HUDEP-2 (cell line): ENCODE measurements around the gene BOLA3.
A peak's percentile ranks its signal among the peaks of the same experiment; 100 is the strongest.
"Not testable (repeated sequence)": the region's sequence is repeated elsewhere in the genome, so short reads cannot be mapped to it uniquely, and the experiment has no call there.

Source experiments
- DNase-seq, 76 experiments: peaks; one replicate each; lab custom pipeline; 2025; ENCODE audit not compliant: unreplicated experiment in 76 of 76; lab: John Stamatoyannopoulos, UW

BOLA3 gene

DNA sequence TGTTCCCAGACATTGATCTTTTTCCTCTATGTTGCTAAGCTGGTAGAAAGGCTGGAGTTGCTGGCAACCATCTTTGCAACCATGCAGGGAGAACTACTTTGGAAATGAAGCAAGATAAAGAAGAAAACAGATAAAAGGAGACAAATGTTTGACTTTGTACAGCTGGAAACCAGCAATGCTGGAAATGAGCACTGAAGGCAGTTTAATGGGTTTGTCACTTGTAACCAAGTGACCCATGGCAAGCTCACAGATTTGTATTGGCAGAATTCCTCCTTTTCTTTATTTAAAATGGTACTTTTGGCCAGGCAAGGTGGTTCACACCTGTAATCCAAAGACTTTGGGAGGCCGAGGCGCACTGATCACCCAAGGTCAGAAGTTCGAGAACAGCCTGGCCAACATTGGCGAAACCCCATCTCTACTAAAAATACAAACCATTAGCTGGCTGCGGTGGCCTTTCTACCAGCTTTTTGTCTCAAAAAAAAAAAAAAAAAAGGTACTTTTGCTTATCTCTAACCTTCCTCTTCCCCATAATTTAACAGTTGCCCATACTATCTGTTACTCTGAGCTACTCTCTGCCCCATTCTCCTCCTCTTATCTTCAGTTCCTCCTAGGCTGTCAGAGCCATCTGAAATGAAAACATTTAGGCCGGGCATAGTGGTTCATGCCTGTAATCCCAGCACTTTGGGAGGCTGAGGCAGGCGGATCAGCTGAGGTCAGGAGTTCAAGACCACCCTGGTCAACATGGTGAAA, 2.0 kb upstream of the BOLA3 start:
- peak in 20 of 76 experiments; percentile 6 to 60 (median 31) for DNase-seq

DNA sequence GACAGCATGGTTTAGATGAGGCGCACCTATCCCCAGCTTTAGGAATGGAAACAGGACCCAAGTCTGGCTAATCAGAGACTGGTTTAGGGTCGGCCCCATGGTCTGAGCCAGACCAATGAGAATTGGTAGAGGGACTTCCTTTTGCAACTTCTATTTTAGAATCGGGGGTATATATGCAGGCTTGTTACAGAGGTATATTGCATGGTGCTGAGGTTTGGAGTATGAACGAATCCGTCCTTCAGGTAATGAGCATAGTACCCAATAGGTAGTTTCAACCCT, 1.5 kb upstream of the BOLA3 start:
- peak in 4 of 76 experiments; percentile 7 to 22 (median 15) for DNase-seq

DNA sequence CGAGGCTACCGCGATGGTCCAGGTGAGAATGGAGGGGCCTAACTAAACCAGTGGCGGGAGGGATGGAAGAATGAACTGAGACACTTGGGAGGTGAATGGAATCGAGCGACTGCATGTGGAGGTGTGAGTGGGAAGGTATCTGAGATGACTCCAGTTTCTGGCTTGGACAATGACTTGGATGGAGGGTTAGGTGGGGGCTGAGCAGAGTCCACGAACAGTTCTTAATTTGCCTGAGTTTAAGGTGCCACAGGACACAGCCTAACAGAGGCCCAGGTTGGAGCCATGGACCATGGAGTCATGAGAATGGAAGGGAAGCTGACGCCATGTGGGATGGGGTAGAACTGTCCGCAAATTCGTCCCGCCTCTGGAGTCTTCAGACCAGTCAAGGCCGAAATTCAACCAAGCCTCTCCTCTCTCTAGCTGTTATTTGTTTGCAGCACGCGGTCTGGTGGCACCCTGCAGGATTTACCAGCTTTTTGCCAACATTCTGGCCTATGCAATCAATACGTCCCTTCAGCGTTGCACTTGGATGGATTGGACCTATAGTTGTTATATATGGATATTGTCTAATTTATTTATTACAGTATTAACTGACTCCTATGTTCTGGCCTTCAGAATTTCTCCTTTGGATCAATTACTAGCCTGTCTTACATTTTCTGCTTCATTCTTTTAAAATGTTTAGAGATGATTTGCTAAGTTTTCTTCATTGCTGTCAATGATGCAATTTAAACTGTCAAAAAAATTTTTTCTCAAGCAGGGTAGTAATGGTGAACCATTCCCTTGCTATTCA, 940 bp upstream of the BOLA3 start:
- peak in 6 of 76 experiments; percentile 3 to 26 (median 10) for DNase-seq

DNA sequence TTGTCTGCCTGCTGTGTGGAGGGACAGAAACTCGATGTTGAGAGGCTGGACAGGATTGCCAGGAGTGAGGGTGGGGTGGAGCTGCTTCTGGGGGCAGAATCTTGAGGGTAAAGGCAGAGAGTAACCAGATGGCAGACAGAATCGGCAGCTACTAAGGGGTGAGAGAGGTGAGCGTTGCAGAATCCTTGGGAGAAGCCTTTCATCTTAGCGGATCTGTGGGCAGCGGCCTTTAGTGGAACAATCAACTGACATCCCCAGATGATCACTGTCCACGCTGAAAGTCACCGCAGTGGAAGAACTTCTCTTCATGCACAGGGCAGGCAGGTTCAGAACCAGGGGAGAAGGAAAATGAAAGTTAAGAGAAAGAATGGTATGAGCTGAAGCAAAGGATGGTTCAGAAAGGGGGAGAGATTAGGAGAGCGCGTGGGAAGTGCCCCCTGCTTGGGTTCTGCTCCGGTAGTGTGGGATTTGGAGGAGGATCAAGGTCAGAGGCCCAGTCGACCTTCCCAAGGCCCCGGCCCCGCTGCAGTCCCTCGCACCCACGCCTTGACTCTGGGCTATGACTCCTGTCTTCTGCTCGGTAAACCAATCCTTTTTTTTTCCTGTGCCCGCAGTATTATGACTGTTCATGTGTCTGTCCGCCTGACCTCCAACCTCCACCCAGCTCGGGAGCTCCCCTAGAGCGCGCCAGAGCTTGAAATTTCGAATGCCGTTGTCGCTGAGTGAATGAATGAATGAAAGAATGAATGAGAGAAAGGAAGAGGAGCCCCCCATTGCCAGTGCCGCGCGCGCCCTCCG, 584 bp downstream of the BOLA3 start:
- DNase-seq: peak in 13 of 76 experiments; percentile 39 to 64 (median 49)

DNA sequence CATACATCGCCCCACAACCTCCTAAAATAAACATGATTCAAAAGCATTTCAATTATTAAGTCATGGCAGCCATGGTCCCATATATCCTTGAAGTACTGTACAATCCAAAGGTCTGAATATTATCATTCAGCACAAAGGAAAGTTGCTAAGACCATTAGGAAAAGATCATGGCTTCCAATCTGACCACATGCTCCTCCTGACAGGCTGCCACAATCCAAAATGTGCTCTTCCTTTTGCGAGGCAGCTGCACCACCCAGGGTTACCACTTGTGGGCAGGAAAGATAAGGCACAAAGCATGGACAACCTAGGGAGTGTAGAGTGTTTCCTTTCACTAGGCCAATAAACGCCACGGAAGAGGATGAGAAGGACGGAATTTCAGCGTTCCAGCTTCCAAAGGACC, 5.4 kb downstream of the BOLA3 start:
- DNase-seq: peak in 42 of 76 experiments; percentile 10 to 60 (median 33)

DNA sequence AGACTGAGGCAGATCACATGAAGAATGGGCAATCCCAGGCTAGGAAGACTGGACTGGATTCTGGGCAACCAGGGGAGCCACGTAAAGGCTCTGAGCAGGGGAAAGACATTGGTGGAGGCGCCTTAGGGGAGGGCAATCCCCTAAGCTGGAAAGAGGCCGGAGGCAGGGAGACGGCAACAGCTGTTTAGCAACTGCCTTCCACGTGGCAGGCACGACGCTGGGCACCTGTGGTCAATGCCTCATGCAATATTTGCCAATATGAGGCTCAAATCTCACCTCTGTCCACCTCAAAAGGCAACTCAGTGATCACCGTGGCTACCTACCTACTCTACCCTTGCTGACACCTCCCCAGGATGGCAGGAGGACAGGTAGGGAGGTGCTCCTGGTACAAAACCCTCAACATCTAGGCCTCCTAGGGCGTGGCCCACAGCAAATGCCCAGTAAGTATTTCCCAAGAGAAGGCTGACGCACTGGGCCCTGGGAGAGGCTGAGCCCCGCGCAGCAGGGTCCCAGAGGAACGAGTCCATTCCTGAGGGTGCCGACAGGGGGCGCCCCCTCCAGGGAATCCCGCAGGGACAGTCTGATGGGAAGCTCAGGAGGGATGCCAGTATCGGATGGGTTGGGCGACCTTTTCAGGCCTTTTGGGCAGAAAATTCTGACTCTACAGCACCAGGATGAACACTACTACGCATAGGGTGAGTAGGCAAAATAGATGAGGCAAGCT, 8.9 kb downstream of the BOLA3 start:
- no peak for DNase-seq

DNA sequence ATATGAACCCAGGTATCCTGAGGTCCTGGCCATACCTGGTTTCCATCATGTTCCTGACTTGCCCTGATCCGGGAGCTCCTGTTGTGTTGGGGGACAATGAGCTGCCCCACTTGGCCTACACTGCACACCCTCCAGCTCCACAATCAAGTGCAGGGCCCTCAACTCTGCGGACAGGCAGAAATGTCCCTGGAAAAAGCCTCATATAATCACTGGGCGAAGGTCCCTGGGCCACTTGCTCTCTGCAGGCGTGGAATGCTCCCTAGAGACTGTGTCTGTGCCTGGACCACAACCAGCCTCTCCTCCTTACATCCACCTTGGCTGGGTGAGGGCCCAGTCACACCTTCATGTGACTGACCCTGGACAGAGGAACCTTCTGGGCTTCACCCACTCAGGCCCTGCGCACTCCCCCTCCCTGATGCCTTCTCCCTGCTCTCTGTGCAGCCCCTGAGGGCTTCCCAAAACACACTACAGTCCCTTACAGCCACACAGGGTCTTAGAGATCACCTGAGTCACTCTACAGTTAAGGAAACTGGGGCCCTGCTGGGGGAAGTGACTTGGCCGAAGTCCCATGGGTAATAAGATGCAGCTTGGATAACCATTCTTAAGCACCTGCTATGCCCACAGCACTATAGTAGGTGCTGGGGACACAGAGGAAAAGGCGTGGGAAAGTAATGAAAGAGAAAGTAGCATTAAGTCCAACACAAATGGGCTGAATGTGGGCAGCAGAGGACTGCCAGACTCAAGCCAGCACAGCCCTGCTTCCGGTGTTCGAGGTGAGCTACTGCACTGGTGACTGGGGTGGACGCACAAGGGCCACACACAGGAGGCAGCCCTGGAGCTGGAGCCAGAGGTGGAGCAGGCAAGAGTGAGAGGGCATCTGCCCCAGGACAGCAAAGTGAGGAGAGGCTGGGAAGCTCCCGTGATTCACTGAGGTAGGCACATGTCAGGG, 9.8 kb downstream of the BOLA3 start:
- peak in 1 of 76 experiments; percentile 12 for DNase-seq

DNA sequence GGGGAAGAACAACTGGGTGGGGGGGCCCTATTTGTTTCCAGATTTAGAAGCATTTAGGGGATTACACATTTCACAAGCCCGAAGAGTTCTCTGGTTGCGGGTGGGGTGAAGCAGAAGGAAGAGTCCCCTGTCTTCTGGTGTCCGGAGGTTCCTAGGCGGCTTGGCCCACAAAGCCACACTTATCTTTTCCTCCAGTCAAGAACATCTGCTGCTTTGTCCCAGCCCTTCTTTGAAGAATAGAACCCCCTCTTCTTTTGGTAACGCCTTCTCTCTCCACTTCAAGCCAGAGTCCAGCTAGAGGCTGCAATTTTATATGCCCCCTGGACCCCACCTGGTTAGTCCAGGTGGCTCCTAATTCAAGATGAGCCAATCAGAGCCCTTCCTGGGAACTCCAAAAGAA, 15.8 kb downstream of the BOLA3 start:
- DNase-seq: peak in 65 of 76 experiments; percentile 12 to 79 (median 44)

DNA sequence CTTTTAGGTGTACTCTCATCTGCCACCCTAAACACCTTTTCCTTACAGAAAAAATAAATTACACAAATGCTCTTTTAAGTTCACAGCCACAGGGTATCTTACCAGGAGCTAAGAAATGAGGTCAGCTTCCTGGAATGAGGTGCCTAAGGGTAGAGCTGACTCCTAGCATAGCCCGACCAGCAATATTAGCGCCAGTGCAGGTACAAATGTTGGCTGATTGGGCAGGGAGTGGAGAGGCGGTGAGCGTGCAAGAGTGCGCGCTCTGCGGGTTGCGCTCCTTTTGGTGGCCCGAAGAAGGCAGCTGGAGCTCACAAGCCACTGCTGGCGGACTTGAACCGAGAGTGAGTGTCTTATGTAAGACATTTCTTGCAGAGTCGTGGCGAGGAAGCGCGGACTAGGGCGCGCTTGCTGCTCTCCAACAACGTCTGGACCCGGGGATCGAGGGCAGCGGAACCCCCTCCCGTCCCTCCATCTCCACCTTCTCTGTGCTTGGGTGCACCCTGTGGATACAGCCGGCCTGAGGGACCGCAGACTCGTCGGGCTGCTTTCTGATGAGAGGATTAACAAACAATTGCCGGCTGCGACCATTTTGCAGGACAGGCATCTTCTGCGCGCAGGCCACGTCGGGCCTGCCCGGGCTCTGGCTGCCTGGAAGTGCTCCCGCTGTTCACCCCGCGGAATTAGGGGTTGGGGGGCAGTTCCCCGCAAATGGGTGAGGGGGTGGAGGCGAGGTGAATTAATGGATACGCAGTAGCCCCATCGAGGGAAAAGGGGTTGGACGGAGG, 17.3 kb downstream of the BOLA3 start:
- no peak for DNase-seq

DNA sequence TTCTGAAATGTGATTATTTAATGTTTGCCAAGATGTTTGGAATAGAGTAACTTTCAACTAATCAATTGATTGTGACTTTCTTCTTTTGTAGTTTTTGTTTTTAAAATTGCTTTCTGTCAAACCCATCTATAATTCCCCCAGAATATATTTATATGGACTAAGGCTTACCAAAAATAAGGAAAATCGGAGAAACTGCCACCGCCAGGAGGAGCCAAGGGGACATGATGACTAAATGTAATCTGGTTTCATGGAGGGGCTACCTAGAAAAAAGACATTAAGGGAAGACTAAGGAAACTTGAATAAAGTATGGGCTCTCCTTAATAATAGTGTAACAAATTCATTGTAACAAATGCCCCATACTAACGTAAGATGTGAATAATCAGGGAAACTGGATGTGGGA, 19.5 kb downstream of the BOLA3 start:
- DNase-seq: no peak

DNA sequence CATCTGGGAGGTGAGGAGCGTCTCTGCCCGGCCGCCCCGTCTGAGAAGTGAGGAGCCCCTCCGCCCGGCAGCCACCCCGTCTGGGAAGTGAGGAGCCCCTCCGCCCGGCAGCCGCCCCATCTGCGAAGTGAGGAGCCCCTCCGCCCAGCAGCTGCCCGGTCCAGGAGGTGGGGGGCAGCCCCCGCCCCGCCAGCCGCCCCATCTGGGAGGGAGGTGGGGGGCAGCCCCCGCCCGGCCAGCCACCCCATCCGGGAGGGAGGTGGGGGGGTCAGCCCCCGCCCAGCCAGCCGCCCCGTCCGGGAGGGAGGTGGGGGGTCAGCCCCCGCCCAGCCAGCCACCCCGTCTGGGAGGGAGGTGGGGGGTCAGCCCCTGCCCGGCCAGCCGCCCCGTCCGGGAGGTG, 23.8 kb downstream of the BOLA3 start:
- not testable (repeated sequence) for DNase-seq

DNA sequence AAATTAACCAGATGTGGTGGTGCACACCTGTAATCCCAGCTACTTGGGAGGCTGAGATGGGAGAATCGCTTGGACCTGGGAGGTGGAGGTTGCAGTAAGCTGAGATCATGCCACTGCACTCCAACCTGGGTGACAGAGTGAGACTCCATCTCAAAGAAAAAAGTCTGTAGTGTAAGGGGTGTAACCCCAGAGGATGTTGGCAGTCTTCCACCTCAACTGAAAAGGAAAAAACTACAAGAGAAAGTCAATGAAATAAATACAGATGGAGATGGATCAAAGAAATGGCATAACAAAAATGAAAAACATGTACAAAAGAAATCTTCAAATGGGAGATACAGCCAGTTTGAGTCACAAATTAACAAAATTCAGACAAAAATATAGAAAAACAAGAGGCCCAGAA, 25.9 kb downstream of the BOLA3 start:
- peak in 10 of 76 experiments; percentile 7 to 50 (median 24) for DNase-seq

DNA sequence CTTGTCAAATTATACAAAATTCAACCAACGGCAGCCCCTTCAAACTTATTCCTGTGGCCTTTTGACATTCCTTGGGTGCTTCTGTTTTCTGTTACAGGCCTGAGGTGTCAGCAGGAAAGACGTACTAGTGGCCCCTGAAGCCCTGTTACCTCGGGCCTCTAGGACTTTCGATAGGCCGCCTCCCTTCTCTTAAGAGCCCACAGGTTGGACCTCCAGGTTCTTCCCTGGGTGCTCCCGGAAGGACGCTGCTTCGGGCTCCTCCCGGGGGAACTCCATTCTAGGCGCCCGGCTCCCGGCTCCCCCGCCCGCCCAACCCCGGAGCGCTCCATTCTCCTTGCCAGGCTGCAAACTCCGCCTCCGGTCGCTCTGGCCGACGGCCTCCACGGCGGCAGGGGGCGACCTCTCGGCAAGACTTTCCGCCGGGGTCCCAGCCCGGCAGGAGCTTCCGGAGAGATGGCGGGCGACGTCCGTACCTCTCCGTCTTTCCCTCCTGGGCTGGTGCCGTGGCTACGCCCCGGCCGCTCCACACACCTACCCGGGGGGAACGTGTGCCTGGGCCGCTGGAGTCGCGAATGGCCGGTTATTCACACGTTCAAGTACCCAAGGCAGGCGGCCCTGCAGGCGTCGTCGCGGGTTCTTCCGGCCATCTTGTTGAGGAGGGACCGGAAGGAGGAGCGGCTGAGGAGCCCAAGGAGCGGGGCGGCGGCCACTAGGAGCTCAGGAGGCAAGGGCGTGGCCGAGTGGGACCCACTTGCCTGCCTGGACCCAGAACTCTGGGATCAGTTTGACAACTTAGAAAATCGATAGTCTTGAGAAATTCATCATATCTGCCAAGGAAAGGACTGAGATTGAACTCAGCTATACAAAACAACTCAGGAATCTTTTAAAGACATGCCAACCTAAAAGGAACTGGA, 27.5 kb downstream of the BOLA3 start:
- DNase-seq: peak in 73 of 76 experiments; percentile 9 to 97 (median 78)

DNA sequence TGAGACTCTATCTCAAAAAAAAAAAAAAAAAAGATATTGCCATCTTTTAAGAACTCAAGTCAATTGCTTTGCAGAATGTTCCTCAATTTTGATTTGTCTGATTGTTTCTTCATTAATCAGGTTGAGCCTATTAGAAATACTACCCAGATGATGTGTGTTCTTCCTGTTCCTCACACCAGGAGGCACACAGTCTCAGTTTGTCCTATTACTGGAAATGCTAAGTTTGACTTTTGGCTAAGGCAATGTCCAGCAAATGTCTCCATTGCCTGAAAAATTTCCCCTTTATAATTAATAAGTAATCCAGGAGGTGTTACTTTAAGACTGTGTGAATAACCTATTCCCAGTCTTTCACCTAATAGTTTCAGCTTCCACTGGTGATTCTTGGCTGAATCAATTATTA, 28.4 kb downstream of the BOLA3 start:
- peak in 14 of 76 experiments; percentile 7 to 34 (median 17) for DNase-seq

DNA sequence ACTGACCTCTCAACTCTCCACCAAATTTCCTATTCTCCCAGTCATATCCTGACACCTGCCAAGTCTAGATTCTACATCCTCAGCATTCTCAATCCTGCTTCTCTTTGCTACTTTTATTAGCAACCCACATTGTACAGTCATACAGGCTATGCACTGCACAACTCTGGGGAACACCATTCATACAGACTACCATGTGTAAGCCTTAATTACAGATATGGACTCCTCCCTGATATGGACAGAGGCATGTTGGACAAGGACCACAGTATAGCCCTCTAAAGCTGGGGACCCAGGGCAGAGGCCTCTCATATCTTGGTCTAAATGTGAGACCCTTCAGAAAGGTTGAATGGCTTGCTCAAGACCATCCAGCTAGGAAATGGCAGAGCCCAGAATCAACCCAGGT, 36.3 kb downstream of the BOLA3 start:
- DNase-seq: no peak

DNA sequence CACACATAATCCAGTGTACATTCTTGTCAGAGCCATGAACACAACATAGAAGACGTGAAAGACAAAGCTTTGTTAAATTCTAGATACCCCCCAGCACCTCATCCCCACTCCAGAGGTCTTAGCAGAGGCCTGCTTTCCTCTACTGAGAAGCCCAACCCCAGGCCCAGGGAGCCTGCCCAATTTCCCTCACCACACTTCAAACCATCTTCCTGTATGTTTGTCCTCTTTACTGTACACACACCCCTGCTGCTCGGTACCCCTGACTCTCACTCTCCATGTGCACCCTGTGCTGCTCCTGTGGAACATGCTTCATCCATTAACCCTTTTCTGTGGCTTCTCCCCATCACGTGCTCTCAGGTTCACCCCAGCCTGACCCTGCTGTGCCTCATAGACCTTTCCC, 37.2 kb downstream of the BOLA3 start:
- no peak for DNase-seq

DNA sequence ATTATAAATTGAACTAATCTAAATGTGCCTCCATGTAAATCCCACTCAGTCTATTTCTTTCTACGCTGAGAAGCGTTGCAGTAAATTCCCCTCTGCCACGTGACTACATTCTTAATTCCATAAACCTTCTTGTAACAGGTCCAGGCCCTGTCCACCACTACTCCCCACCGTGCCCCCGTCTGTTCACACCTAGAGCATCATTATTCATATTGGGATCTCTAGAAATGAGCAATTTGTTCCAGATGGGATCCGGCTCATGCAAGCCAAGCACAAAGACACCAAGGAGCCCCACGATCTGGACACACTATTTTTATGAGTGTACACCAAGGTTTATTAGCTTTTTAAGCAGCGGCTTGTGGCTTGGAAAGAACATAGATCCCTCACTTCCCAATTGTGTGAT, 38.2 kb downstream of the BOLA3 start:
- no peak for DNase-seq

DNA sequence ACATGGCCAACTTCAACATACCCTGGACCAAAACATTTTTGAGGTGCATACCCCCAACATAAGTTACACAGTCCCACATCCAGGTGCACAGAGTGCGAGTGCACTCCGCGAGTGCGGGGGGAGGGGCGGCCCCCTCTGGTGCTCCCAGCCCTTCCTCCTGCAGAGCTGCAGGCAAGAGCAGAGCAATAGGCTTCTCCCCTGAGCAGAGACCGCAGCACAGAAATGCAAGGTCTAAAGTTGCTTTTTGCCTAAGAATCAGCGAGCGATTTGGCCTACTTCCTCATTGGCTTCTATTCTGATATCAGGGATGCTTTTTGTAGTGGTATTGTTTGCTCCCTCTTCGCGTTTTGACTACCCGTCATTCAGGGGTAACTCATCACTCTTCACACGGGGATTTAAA, 40.6 kb downstream of the BOLA3 start:
- DNase-seq: no peak
